Fibroblast of the conjunctiva (primary cell): ENCODE measurements around the gene HOXB8.

Experiments
- DNase-seq: peaks from one replicate; pipeline ENCODE4 v3.0.0-alpha.2; 2010; ENCODE audit warnings: low read depth

HOXB8 gene

DNA sequence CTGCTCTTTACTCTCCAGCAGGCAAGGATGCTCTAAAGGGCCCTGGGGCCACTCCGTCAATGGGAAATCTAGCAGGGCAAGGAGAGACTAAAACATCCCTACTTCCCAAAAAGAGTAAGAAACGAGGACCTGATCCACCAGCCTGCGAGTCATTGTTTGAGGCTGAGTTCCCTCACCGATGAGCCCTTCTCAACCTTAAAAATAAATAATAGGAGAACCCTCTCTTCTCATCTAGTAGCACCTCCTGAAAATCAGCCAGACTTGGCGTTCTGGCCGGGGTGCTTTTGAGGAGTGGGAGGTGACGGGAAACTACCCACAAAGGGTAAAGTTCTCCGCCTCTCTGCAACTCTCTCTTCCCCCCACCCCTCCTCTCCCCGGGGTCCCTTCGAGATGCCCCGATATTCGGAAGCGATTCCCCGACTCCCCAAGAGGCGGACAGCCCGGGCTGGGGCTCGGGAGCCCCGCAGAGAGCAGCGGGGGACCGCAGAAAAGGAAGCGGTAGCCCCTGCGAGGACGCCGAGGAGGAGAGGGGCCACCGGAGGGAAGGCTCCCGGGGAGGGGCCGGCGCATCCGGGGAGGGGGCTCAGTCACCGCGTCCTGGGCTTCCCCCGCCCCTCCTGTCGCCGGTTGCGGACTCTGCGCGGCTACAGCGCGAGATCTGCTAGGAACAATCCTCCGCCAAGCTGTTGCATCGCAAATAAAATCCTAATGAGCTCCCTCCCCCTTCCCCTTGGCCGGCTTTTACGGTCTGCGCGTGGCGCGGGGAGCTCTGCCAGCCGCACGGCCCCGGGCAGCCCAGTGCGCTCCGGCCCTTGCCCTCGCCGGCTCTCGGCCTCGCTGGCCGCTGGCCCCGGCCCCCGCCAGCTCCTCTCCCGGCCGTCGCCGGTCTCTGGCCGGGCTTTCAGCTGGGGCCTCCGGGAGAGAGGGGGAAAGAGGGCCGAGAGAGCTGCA lies 9.7 kb upstream of the HOXB8 start:
- DNase-seq, result no peak

DNA sequence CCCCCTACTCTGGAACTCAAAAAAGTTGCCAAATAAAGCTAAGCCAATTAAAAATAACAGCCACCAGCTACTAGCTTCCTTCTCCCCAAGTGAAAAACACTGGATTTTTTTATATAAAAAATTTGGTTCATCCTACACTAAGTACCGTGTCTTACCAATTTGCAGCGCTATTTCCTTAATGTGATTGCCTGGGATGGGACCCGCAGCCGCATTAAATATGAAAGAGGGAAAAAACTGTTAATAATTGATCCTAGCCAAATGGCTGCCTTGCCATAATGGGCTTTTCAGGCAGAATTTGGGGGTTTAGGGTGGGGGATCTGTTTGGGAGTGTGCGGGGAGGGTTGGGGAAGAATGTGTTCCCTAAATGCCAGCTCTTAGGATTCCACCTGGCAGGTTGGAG lies 9.0 kb upstream of the HOXB8 start:
- DNase-seq, result no peak

DNA sequence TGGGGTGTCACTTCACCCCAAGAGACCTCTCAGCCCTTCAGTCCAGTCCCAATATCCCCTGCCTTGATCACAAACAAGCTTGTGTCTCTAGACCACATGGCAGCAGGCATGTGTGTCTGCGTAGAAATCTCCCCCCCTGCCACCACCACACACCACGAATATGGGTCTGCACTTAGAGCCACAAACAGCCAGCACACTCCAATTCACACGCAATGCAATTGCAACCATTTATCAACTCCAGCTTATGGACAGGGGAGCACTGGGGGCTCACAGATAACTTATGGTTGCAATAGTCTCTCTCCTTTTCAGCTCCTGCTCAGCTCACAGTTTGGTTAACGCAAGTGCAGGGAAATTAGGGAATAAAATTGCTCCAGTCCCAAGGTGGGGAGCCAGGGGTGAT lies 8.5 kb upstream of the HOXB8 start:
- DNase-seq, result no peak

DNA sequence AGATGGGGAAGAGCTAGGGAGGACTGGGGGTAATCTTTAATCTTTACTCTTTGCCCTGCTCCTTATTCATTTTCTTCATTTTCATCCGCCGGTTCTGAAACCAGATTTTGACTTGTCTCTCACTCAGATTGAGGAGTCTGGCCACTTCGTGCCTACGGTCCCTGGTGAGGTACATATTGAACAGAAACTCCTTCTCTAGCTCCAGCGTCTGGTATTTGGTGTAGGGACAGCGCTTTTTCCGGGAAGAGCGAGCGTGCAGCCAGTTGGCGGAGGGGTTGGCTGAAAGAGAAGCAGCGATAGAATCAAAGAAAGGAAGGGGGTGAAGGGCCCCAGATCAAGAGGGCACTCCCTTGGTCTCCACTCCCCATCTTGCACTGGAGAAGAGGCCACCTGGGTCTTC lies 7.8 kb upstream of the HOXB8 start:
- no peak for DNase-seq

DNA sequence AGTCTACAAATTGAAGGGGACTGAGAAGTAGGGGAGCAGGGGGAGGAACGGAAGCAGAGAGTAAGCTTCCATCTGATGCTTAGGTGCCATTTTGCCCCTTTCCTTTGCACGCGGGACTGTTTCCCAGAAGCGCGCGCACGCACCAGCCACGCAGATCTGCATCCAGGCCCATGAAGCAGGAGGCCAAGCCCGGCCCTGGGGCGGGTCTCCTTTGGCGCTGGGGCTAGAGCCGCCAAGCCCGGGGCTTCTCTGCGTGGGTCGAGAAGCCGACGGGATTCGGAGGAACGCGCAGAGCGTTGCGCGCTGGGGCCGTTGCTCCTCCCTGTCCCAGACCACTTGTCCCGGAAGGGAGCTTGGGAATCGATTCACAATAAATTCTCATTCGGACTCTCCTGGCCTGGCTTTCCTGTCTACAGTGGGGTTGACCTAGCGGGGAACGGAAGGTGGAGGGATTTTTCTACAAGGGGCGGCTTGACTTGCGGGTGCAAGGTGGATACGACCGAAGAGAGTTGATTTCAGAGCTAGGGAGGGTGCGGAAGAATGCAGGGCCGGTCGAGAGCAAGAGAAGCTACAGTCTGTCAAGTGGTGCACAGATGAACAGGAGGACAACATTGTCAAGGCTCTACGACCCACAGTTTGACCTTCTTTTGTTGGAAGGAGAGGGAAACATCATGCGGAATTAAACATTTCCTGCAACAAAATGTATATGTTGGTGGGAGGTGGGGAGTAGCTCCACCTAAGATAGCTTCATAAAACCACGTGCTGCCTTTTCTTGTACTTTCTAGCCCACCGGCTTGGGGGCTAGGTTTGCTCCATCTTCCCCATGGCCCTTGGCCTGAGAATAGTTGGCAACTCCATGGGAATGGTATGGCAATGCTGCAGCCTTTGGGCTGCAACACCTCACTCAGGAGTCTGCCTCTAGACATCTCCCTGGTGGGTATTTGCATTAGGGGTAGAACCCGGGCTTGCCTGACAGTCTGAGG lies 6.6 kb upstream of the HOXB8 start:
- no peak for DNase-seq

DNA sequence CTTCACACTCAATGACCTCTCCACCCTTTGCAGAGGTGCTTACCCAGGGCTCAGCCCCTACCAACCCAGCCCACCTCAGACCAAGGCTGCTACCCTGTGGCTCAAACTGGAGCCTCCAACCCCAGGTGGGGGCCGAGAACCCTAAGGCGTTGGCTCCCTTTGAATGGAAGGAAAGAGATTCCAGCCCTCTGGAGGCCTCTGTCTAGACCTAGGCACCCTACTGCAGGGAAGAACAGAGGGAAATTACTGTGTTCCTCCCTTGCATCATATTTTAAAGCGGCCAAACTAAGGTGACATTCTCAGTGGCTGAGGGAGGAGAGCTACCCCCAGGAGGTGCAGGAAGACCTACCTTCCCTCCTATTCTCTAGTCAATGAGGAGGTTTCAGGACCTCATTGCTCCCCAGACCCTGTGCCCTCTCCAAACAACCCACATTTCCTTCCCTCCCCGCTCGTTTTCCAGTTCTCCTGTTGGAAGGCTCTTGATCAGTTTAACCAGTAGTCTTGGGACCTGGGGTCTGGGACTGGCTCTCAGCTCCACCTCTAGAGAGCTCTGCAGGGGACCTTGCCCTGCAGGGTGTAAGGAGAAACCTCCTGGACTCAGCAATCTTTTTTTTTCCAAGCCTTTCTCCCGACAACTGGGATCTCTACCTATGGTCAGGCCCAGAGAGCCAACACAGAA lies 5.5 kb upstream of the HOXB8 start:
- DNase-seq, result no peak

DNA sequence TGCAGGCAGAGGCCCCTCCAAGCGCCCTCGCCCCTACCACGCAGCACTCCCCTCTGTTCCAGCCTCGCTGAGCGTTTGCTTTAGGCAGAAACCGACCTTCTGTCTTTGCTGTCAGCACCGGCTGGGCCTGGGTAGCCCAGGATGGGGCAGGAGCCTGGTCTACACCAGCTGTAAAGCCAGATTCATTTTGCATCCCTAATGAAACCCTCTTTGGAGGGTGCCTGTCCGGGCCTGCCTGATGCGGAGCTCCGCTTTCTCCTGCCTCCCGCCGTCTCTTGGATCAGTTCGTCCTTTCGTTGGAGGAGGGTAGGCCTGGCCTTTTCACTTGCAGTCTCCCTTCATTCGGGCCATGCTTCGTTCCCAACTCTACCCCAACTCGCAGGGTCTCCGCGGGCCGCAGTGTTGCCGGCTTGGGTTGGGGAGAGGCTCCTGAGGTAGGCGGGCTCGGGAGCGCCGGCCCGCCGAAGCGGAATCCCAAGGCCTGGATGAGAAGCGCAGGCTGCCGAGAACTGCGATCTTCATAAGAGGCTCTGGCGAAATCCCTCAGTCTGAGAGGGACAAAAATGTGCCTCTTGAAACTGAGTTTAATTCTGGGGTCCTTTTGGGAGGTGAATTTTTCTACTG lies 4.8 kb upstream of the HOXB8 start:
- DNase-seq, result no peak

DNA sequence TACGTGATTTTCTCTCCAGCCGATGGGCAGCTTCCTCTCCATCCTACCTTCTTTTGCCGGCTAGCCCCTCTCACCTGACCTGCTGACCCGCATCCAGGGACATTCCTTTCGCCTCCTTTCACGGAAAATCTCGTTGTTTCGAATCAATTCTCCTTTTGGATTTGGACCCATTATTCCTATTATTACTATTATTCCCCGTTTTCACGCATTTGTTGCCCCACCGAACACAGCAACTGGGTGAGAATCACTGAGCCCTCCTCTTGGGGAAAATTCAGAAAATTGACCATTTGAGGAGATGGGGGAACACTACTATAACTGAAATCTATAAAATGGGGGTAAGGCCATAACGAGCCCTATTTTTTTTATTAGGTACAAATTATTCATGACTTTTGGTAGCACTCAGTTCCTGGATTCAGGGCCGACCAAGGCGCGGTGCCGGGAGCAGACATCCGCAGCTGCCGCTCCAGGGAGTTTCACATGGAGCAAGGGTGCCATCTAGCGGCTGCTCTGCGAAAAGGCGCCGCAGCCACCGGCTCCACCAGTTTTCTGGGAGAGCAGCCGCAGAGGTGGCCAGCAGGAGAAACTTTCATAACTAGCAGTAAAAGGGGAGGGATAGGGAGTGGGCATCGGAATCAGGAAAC lies 3.3 kb upstream of the HOXB8 start:
- peak; percentile 49 for DNase-seq

DNA sequence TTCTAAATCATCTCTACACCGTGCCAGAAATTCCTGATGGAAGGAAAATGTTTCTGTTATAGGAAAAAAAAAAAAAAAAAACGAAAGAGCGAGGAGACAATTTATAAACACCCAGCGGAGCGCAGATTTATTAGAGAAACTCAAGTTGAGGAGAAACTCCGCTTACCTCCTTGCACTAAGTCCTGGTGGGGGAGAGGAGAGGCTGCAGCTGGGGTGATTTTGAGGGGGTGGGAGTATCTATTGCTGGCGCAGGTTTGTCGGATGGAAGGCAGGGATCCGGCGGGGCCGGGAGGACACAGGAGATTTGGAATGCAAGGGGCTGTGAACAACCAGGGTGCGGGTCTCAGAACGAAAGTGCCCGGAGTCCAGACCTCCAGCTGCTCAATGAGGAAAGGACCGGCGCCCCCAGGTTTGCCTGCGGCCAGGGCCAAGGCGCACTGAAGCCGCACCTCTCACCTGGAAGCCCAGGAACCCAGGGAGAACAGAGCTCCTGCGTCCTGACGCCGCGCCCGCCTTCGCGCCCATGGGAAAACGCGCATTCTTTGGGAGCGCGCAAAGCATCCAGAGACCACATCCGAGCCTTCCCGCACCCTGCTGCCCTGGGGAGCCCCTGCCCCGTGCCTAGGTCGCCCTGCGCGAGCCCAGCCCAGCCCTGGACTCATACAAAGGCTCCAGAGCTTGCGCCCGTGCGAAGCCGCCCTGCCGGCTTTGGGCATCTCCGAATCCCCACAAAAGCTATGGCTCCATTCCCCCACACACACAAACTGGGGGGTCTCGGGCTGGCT lies 2.6 kb upstream of the HOXB8 start:
- DNase-seq, result no peak

DNA sequence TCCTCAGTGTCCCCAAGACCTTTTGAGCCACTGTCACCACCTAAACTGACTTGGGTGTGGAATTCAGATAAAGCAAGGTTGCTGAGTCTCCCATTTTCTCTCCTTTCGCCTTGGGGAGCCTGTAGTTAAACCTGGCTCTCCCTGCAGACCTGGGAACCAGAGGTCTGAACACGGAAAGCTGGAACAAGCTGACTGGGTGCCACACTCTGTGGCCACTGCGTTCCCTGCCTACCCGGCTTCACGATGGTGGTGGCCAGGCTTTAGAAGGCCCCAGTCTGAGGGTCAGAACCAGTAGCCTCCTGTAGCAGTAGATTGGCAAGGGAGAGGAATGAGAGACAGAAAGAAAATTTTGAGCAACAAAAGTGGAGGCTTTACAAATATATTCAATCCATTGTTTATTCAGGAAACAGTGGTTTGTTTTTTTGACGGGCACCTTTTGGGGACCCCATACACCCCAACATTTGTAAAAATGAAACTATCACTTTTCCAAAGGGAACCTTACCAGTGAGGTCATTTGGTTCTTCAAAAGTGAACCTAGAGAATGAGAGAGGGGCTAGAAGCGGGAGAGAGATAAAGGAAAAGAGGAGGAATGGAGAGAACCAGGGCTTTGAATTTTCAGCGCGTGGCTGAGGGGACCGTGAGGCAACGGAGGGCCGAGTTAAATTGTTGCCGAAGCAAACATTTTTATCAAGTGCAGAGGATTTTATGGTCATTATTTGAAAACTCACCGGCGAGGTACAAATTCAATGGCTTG lies 1.8 kb upstream of the HOXB8 start:
- DNase-seq, result no peak

DNA sequence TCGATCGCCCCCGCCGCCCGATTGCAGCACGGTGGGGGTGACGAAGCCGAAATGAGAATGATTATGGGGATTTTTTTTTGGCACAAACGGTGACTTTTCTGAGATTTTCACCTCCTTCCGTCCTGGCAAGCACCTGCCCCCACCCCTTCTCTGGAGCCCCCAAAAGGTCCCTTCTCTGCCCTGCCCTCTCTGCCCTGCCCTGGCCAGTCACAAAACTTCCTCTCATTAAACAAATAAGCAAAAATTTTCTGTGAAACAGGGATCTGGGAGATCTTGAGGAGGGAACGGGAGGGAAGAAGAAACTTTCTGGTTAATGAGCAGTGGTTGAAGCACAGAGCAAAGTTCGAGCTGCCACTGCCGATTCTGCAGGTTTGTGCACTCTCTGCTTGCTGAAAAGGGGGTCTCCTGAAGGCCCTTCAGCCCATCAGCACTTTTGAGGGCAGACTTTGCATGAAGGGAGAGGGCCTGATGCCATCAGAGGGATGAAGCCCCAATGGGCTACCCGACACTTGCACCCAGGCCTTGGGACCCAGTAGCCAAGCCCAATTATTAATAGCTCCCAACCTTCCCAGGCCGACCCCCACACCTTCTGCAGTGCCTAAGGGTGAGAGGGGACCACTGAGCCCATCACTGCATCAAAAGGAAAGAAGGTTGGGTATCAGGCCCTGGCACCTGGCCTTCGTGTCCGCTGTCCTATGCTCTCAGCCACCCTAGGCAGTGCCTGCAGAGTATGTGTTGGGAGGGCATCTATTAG lies 1.0 kb upstream of the HOXB8 start:
- DNase-seq, result no peak

DNA sequence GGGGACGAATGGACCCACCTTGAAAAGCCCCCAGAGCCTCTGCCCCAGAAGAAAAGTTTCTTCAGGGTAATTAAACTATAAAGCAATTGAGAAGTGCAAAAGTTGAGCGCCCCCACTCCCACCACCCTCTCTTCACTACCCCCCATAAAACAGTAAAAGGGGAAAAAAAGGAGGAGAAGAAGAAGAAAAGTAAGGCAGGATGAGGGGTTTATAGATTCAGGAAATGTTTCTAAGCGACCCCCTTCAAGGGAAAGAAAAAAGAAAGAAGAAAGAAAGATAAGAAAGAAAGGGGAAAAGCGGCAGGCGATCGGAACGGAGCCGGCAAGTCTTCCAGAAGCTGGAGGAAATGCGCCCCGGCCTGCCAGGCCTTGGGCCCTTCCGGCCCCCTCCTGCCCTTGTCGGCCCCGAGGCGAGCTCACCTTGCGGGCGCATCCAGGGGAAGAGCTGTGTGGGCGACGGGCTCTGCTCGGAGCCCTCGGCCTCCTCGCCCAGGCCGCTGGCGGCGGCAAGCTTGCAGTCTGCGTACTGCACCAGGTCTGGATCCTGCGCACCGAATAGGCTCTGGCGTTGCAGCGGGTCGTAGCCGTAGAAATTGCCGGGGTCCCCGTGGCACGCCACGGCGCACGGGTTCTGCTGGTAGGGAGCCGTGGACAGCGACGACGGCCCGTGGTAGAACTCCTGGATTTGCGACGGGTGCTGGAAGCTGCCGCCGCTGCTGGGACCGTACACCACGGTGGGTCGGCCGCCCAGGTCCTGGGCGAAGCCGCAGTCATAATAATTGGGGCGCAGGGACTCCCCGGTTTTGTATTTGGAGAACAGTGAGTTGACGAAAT lies 1.0 kb downstream of the HOXB8 start:
- DNase-seq, result no peak

DNA sequence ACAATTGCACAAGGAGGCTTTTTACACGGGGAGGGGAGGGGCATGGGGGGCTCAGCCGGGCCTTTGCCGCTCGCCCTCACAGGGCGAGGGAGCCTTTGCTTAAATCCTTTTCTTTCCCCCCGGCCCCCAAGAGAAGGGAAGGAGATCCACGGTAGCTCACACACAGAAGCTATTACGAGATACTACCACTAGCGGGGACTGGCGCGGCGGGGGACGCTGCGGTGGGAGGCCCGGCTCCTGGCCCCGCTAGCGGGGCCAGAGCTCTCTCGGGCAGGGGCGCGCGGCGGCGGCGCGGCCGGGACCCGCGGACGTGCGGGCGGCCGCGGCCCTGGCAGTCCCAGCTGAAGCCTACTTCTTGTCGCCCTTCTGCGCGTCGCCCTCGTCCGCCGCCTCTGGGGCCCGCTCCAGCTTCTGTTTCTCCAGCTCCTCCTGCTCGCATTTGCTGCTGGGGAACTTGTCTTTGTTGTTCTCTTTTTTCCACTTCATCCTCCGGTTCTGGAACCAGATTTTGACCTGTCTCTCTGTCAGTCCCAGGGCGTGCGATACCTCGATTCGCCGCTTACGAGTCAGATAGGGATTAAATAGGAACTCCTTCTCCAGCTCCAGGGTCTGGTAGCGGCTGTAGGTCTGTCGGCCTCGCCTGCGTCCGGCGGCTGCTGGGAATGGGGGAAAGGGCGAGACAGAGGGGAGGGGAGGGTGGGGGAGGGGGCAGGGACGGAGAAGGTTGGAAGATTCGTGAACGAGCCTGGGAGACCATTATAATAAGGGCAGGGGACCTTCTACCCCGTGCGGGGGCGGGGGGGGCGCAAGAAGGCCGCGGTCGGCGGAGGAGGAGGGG lies 2.0 kb downstream of the HOXB8 start:
- no peak for DNase-seq

DNA sequence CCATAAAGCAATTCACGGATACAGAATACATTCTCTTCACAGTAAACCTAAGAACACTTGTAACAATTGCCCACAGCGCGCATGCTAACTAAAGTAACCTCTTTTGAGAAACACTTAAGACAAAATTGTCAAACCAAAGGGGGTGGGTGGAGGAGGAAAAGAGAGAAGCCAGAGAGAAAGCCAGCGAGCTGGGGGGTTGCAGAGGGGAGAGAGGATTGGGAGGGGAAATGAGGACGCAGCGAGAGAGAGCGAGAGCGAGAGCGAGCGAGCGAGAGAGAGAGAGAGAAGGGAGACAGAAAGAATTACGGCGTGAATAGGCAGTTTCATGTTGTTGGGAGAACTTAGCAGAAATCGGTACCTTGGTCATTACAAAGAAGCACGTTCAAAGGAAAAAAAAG lies 2.6 kb downstream of the HOXB8 start:
- no peak for DNase-seq

DNA sequence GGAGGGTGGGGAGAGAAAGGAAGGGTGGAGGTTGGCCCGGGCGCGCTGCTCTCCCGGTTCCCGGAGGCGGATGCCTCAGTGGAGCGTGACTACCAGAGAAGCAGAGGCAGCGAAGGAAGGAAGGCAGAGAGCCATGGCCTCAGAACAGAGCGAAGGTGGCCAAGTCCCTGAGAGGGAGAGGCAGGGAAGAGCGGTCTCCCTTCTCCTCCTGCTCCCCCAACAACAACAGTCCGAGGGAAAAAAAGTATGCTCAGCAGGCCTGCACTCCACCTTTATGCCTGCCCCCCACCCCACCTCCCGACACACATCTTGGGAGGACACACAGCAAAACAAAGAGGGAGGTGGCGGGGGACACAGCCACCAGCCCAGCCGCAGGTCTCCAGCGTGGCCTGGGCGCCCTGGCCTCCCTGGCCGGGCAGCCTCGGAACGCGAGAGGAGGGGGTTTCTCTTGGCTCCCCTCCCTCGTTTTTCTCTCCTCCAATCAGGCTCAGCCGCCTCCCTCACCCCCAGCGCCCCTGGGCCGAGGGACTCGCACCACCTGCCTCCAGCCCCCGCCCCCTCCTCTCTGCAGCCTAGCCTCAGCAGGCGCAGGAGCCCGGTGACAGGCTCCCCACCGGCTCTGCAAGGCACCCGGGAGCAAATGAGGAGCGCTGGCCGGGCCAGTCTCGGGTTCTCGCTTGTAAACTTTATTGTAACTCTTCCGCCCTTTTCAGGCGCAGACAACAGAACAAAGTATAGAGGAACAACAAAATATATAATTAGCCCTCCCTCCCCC lies 3.2 kb downstream of the HOXB8 start:
- no peak for DNase-seq

DNA sequence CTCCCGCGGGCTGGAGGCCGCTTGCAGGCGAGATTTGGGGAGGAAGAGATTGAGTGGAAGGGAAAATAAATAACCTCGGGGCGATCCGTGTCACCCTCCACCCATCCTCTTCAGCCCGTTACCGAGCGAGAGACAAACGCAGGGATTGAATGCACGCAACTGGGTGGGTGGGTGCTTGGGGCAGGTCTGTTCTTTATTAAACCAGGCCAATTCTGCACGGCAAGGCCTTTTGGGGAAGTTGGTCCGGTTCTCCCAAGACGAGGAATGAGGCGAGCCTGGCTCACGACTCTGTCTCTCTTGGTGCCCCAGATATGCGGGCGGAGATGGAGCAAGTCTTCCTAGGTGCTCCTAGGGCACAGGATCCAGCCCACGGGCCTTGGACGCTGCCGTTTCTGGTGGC lies 3.9 kb downstream of the HOXB8 start:
- no peak for DNase-seq
